Measurements from ENCODE around the gene ATG4D. TPM values are rescaled to one million over a fixed set of nuclear protein-coding genes. Genes with fewer than 3 reads are reported as not detected.
A peak's percentile ranks its signal among the peaks of the same experiment; 100 is the strongest.

ATG4D gene
- total RNA-seq, 1 experiment from 2014 or later: 59.4 TPM

DNA sequence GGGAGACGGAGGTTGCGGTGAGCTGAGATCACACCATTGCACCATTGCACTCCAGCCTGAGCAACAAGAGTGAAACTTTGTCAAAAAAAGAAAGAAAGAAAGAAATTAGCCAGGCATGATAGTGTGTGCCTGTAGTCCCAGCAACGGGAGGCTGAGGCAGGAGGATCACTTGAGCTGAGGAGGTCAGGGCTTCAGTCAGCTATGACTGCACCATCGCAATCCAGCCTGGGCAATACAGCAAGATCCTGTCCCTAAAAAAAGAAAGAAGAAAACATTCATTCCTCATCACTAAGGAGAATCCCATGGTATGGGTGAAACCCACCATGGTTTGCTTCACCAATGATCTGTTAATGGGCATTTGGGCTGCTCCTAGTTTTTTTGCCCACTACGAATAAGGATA lies 56.4 kb downstream of the ATG4D start:
- ChIA-PET POLR2A (no interaction called here), CTCF (interaction anchor here (1.1 to 2.7 kb wide), 2 partner anchors 11 to 19 kb away, joined by 3 to 11 read pairs; no protein-coding TSS in a partner anchor)
- Mint-ChIP-seq H3K9me3 (peaks cover 6% of the 10 kb centered on the region), H3K4me3 (no peak overlapping the region), H3K4me1 (peaks cover 12% of the 10 kb centered on the region), H3K36me3 (peaks cover 5% of the 10 kb centered on the region; the same call in 1 of the 2 replicates), H3K27me3 (ENCODE audit: low read depth) (peaks cover 18% of the 10 kb centered on the region), H3K27ac (no peak overlapping the region)
- TF ChIP-seq GABPB1 (CRISPR knock-in tag; IDR thresholded peaks at IDR 0.05) (no peak), ZNF121 (CRISPR knock-in tag; IDR thresholded peaks at IDR 0.05) (peak; percentile 60; the same call in 1 of the 2 replicates)
- DNase-seq (ENCODE audit: low spot score) (no peak), ATAC-seq (no peak)

DNA sequence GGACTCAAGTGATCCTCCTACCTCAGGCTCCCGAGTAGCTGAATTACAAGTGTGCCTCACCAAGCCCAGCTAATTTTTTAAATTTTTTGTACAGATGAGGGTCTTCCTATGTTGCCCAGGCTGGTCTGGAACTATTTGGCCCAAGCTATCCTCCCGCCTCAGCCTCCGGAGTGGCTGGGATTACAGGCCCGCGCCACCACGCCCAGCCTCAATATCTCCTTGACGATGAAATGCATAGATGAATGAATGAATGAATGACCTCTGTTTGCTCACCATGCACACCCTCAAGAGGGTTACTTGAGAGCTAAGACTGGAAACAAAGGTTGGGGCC lies 58.3 kb downstream of the ATG4D start:
- TF ChIP-seq TCF7 (CRISPR knock-in tag; IDR thresholded peaks at IDR 0.05; ENCODE audit: low read depth) (no peak), ZNF121 (CRISPR knock-in tag; IDR thresholded peaks at IDR 0.05) (peak; percentile 46; the same call in 1 of the 2 replicates), ZNF317 (CRISPR knock-in tag; IDR thresholded peaks at IDR 0.05; ENCODE audit: borderline replicate concordance, low read depth) (no peak), NFATC4 (CRISPR knock-in tag; IDR thresholded peaks at IDR 0.05) (no peak), PRRX2 (CRISPR knock-in tag; IDR thresholded peaks at IDR 0.05) (no peak)
- TF ChIP-seq, protein P1, sequence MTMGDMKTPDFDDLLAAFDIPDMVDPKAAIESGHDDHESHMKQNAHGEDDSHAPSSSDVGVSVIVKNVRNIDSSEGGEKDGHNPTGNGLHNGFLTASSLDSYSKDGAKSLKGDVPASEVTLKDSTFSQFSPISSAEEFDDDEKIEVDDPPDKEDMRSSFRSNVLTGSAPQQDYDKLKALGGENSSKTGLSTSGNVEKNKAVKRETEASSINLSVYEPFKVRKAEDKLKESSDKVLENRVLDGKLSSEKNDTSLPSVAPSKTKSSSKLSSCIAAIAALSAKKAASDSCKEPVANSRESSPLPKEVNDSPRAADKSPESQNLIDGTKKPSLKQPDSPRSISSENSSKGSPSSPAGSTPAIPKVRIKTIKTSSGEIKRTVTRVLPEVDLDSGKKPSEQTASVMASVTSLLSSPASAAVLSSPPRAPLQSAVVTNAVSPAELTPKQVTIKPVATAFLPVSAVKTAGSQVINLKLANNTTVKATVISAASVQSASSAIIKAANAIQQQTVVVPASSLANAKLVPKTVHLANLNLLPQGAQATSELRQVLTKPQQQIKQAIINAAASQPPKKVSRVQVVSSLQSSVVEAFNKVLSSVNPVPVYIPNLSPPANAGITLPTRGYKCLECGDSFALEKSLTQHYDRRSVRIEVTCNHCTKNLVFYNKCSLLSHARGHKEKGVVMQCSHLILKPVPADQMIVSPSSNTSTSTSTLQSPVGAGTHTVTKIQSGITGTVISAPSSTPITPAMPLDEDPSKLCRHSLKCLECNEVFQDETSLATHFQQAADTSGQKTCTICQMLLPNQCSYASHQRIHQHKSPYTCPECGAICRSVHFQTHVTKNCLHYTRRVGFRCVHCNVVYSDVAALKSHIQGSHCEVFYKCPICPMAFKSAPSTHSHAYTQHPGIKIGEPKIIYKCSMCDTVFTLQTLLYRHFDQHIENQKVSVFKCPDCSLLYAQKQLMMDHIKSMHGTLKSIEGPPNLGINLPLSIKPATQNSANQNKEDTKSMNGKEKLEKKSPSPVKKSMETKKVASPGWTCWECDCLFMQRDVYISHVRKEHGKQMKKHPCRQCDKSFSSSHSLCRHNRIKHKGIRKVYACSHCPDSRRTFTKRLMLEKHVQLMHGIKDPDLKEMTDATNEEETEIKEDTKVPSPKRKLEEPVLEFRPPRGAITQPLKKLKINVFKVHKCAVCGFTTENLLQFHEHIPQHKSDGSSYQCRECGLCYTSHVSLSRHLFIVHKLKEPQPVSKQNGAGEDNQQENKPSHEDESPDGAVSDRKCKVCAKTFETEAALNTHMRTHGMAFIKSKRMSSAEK (CRISPR knock-in tag; IDR thresholded peaks at IDR 0.05; ENCODE audit: borderline replicate concordance): no peak
- H3K36me3 Mint-ChIP-seq: peaks cover 5% of the 10 kb centered on the region; the same call in 1 of the 2 replicates
- ChIA-PET CTCF (interaction anchor here (0.5 to 3.4 kb wide), 15 partner anchors 21 to 220 kb away, joined by 3 to 46 read pairs (median 5); partner anchors contain the start of gene SLC44A2), POLR2A (interaction anchor here (0.6 to 0.7 kb wide), 3 partner anchors 20 to 40 kb away, joined by 3 to 4 read pairs (median 3); no protein-coding TSS in a partner anchor)
- peak overlapping the region; percentile 86 for H3K27ac Mint-ChIP-seq
- no peak for DNase-seq (ENCODE audit: low spot score)
- peak overlapping the region; percentile 64 for H3K4me3 Mint-ChIP-seq
- peaks cover 12% of the 10 kb centered on the region for H3K4me1 Mint-ChIP-seq
- H3K27me3 Mint-ChIP-seq (ENCODE audit: low read depth): peaks cover 18% of the 10 kb centered on the region
- no peak for ATAC-seq
- H3K9me3 Mint-ChIP-seq: peaks cover 6% of the 10 kb centered on the region

DNA sequence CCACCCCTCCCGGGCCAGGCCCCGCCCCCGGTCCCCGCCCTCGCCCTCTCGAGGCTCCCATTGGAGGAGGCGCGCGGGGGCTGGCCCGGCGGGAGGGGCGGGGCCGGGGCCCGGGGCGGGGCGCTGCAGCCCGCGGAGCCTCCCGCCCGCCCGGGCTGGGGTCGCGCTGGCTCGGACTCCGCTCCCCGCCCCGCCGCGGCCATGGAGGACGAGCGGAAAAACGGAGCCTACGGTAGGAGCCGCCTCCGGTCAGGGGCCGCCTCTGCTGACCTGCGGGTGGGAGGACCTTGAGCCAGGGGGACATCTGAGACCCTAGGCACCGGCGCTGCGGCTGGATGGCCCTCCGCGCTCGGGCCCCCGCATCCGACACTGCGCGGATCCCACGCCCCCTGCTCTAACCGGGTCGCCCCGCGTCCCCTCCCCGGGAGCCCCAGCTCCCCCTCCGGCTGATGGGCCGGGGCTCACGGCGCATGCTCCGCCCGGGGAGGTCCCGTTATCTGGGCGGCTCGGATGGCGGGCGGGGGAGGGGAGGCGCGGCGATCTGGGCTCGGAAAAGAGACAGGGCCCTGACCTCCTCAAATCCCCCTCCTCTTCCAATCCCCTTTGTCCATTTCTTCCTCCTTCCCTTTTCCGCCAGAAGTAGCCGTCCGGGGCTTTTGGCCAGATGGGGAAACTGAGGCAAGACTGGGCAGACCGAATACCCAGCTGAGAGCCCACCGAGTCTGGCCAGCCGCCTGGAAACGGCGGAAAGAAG lies 58.8 kb downstream of the ATG4D start:
- H3K4me3 Mint-ChIP-seq: peak overlapping the region; percentile 84
- no peak overlapping the region for H3K27ac Mint-ChIP-seq
- H3K36me3 Mint-ChIP-seq: peaks cover 5% of the 10 kb centered on the region; the same call in 1 of the 2 replicates
- CTCF ChIA-PET: interaction anchor here (0.5 to 3.4 kb wide), 15 partner anchors 21 to 221 kb away, joined by 3 to 46 read pairs (median 5); partner anchors contain the start of gene SLC44A2
- ATAC-seq: peak; percentile 95
- peaks cover 12% of the 10 kb centered on the region for H3K4me1 Mint-ChIP-seq
- POLR2A ChIA-PET: interaction anchor here (0.7 kb wide), 2 partner anchors 21 to 40 kb away, joined by 3 read pairs; no protein-coding TSS in a partner anchor
- DNase-seq (ENCODE audit: low spot score): peak; percentile 91
- H3K9me3 Mint-ChIP-seq: peaks cover 6% of the 10 kb centered on the region
- H3K27me3 Mint-ChIP-seq (ENCODE audit: low read depth): peaks cover 18% of the 10 kb centered on the region
- TF ChIP-seq, protein P2, sequence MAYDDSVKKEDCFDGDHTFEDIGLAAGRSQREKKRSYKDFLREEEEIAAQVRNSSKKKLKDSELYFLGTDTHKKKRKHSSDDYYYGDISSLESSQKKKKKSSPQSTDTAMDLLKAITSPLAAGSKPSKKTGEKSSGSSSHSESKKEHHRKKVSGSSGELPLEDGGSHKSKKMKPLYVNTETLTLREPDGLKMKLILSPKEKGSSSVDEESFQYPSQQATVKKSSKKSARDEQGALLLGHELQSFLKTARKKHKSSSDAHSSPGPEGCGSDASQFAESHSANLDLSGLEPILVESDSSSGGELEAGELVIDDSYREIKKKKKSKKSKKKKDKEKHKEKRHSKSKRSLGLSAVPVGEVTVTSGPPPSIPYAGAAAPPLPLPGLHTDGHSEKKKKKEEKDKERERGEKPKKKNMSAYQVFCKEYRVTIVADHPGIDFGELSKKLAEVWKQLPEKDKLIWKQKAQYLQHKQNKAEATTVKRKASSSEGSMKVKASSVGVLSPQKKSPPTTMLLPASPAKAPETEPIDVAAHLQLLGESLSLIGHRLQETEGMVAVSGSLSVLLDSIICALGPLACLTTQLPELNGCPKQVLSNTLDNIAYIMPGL (CRISPR knock-in tag; IDR thresholded peaks at IDR 0.05): peak; percentile 29; the same call in 1 of the 2 replicates
- TF ChIP-seq, protein P3, sequence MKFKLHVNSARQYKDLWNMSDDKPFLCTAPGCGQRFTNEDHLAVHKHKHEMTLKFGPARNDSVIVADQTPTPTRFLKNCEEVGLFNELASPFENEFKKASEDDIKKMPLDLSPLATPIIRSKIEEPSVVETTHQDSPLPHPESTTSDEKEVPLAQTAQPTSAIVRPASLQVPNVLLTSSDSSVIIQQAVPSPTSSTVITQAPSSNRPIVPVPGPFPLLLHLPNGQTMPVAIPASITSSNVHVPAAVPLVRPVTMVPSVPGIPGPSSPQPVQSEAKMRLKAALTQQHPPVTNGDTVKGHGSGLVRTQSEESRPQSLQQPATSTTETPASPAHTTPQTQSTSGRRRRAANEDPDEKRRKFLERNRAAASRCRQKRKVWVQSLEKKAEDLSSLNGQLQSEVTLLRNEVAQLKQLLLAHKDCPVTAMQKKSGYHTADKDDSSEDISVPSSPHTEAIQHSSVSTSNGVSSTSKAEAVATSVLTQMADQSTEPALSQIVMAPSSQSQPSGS (CRISPR knock-in tag; IDR thresholded peaks at IDR 0.05; ENCODE audit: borderline replicate concordance, low read depth): no peak
- TF ChIP-seq GABPB1 (CRISPR knock-in tag; IDR thresholded peaks at IDR 0.05): no peak
- TF ChIP-seq, protein P4, sequence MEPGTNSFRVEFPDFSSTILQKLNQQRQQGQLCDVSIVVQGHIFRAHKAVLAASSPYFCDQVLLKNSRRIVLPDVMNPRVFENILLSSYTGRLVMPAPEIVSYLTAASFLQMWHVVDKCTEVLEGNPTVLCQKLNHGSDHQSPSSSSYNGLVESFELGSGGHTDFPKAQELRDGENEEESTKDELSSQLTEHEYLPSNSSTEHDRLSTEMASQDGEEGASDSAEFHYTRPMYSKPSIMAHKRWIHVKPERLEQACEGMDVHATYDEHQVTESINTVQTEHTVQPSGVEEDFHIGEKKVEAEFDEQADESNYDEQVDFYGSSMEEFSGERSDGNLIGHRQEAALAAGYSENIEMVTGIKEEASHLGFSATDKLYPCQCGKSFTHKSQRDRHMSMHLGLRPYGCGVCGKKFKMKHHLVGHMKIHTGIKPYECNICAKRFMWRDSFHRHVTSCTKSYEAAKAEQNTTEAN (CRISPR knock-in tag; IDR thresholded peaks at IDR 0.05): peak; percentile 46; the same call in 1 of the 2 replicates
- TF ChIP-seq ETV6 (CRISPR knock-in tag; IDR thresholded peaks at IDR 0.05): peak; percentile 62; the same call in 1 of the 2 replicates
- TF ChIP-seq, protein P5, sequence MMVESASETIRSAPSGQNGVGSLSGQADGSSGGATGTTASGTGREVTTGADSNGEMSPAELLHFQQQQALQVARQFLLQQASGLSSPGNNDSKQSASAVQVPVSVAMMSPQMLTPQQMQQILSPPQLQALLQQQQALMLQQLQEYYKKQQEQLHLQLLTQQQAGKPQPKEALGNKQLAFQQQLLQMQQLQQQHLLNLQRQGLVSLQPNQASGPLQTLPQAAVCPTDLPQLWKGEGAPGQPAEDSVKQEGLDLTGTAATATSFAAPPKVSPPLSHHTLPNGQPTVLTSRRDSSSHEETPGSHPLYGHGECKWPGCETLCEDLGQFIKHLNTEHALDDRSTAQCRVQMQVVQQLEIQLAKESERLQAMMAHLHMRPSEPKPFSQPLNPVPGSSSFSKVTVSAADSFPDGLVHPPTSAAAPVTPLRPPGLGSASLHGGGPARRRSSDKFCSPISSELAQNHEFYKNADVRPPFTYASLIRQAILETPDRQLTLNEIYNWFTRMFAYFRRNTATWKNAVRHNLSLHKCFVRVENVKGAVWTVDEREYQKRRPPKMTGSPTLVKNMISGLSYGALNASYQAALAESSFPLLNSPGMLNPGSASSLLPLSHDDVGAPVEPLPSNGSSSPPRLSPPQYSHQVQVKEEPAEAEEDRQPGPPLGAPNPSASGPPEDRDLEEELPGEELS (CRISPR knock-in tag; IDR thresholded peaks at IDR 0.05): peak; percentile 48; the same call in 1 of the 2 replicates
- TF ChIP-seq, protein P6, sequence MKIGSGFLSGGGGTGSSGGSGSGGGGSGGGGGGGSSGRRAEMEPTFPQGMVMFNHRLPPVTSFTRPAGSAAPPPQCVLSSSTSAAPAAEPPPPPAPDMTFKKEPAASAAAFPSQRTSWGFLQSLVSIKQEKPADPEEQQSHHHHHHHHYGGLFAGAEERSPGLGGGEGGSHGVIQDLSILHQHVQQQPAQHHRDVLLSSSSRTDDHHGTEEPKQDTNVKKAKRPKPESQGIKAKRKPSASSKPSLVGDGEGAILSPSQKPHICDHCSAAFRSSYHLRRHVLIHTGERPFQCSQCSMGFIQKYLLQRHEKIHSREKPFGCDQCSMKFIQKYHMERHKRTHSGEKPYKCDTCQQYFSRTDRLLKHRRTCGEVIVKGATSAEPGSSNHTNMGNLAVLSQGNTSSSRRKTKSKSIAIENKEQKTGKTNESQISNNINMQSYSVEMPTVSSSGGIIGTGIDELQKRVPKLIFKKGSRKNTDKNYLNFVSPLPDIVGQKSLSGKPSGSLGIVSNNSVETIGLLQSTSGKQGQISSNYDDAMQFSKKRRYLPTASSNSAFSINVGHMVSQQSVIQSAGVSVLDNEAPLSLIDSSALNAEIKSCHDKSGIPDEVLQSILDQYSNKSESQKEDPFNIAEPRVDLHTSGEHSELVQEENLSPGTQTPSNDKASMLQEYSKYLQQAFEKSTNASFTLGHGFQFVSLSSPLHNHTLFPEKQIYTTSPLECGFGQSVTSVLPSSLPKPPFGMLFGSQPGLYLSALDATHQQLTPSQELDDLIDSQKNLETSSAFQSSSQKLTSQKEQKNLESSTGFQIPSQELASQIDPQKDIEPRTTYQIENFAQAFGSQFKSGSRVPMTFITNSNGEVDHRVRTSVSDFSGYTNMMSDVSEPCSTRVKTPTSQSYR (CRISPR knock-in tag; IDR thresholded peaks at IDR 0.05): no peak
- TF ChIP-seq SP1 (CRISPR knock-in tag; conservative IDR thresholded peaks at IDR 0.05): peak; percentile 55; the same call in 1 of the 2 replicates
